Peyer's patch (tissue), 4 donors: ENCODE data around the gene ETV3. TPM values are rescaled to one million over a fixed set of nuclear protein-coding genes. Genes with fewer than 3 reads are reported as not detected.

ENCODE experiments used
- DNase-seq, 3 donors: peaks; one replicate each; pipeline ENCODE4 v3.0.0-alpha.2; 2017 to 2019
- H3K27ac ChIP-seq, 4 donors: fragments of 200-600 bp; sonication (generic); one replicate each; pipeline ENCODE4 v1.5.1; 2016 to 2019
- H3K27me3 ChIP-seq, 2 donors: fragments of 200-600 bp; sonication (generic); one replicate each; pipeline ENCODE4 v1.5.1; 2019
- H3K36me3 ChIP-seq, 3 donors: fragments of 200-600 bp; sonication (generic); one replicate each; pipeline ENCODE4 v1.5.1; 2016 to 2019
- H3K4me1 ChIP-seq, 4 donors: fragments of 200-600 bp; sonication (generic); one replicate each; pipeline ENCODE4 v1.5.1; 2016 to 2019
- H3K4me3 ChIP-seq, 4 donors: fragments of 200-600 bp; sonication (generic); 1 replicate in 3 of 4; 2 replicates in 1 of 4; pipeline ENCODE4 v1.5.1; 2016 to 2019; ENCODE audit warnings: mild to moderate bottlenecking in 1 of 4
- H3K9me3 ChIP-seq, 4 donors: fragments of 200-600 bp; sonication (generic); one replicate each; pipeline ENCODE4 v1.5.1; 2016 to 2019; ENCODE audit warnings: mild to moderate bottlenecking in 1 of 4
- CTCF ChIP-seq, 6 experiments: fragments of 450-650 bp in 4 of 6; fragments of 200-600 bp in 2 of 6; sonication (generic) in 1 of 6; IDR thresholded peaks; one replicate each; pipeline ENCODE4 v1.5.1; 2017 to 2019; ENCODE audit warnings: antibody characterized with exemption in 6 of 6, mild to moderate bottlenecking in 3 of 6, moderate library complexity in 1 of 6
- POLR2A ChIP-seq, 2 donors: fragments of 450-650 bp; IDR thresholded peaks; one replicate each; pipeline ENCODE4 v1.5.1; 2017; ENCODE audit warnings: antibody characterized with exemption in 2 of 2, mild to moderate bottlenecking in 2 of 2, moderate library complexity in 2 of 2
- total RNA-seq, 4 donors: library from RNA; depleted of rRNA; stranded (reverse); fragments of >200 nt; gene quantifications; one replicate each; pipeline ENCODE4 v1.1.0, GENCODE V29; 2016

Gene ETV3
- total RNA-seq, 4 donors from 2014 or later = 10.7 to 25.8 (median 20.2) TPM

GRCh38 chr1:157110003-157110402 is 28.2 kb downstream of the ETV3 start:
- no peak overlapping the region for H3K4me3 ChIP-seq
- H3K27me3 ChIP-seq = no peaks in the 10 kb centered on the region
- TF ChIP-seq CTCF (IDR thresholded peaks at IDR 0.05) = no peak
- no peak for TF ChIP-seq POLR2A (IDR thresholded peaks at IDR 0.05)
- H3K9me3 ChIP-seq = no peaks in the 10 kb centered on the region
- peak in 1 of 3 donors; percentile 28 for DNase-seq
- H3K36me3 ChIP-seq = no peaks in the 10 kb centered on the region
- H3K4me1 ChIP-seq = no peaks in the 10 kb centered on the region
- no peak overlapping the region for H3K27ac ChIP-seq

- H3K4me3 ChIP-seq = no peak overlapping the region
- no peaks in the 10 kb centered on the region for H3K27me3 ChIP-seq
- H3K36me3 ChIP-seq = no peaks in the 10 kb centered on the region
- no peaks in the 10 kb centered on the region for H3K9me3 ChIP-seq
- no peak for TF ChIP-seq POLR2A (IDR thresholded peaks at IDR 0.05)
- no peak for TF ChIP-seq CTCF (IDR thresholded peaks at IDR 0.05)
- no peak overlapping the region for H3K27ac ChIP-seq
- peak in 1 of 3 donors; percentile 4 for DNase-seq
- H3K4me1 ChIP-seq = no peaks in the 10 kb centered on the region
Measured at GRCh38 chr1:157108448-157108847, 29.7 kb downstream of the ETV3 start.

- peak in 1 of 3 donors; percentile 34 for DNase-seq
- Histone ChIP-seq H3K36me3 (no peaks in the 10 kb centered on the region), H3K27ac (no peak overlapping the region), H3K27me3 (no peaks in the 10 kb centered on the region), H3K4me1 (no peaks in the 10 kb centered on the region), H3K9me3 (no peaks in the 10 kb centered on the region), H3K4me3 (no peak overlapping the region)
- TF ChIP-seq POLR2A (IDR thresholded peaks at IDR 0.05) (no peak), CTCF (IDR thresholded peaks at IDR 0.05) (no peak)
Measured at GRCh38 chr1:157107702-157108101, 30.5 kb downstream of the ETV3 start.

GRCh38 chr1:157106813-157107189 is 31.4 kb downstream of the ETV3 start:
- H3K27me3 ChIP-seq = no peaks in the 10 kb centered on the region
- no peaks in the 10 kb centered on the region for H3K9me3 ChIP-seq
- H3K27ac ChIP-seq = no peak overlapping the region
- TF ChIP-seq CTCF (IDR thresholded peaks at IDR 0.05) (no peak), POLR2A (IDR thresholded peaks at IDR 0.05) (no peak)
- DNase-seq = no peak
- no peaks in the 10 kb centered on the region for H3K4me1 ChIP-seq
- H3K4me3 ChIP-seq = no peak overlapping the region
- H3K36me3 ChIP-seq = no peaks in the 10 kb centered on the region

- Histone ChIP-seq H3K27me3 (no peaks in the 10 kb centered on the region), H3K9me3 (no peaks in the 10 kb centered on the region), H3K4me1 (no peaks in the 10 kb centered on the region), H3K36me3 (no peaks in the 10 kb centered on the region), H3K27ac (no peak overlapping the region), H3K4me3 (no peak overlapping the region)
- TF ChIP-seq CTCF (IDR thresholded peaks at IDR 0.05) = no peak
- TF ChIP-seq POLR2A (IDR thresholded peaks at IDR 0.05) = no peak
- DNase-seq = peak in 2 of 3 donors; percentile 31 to 53
Measured at GRCh38 chr1:157105988-157106812, 32.0 kb downstream of the ETV3 start.
